Ascending aorta (tissue), 2 donors: ENCODE data around the gene PLCL2. TPM values are rescaled to one million over a fixed set of nuclear protein-coding genes. Genes with fewer than 3 reads are reported as not detected.

ENCODE experiments used
- DNase-seq, 2 donors: peaks; one replicate each; pipeline ENCODE4 v3.0.0-alpha.2; 2019; ENCODE audit warnings: low spot score in 2 of 2
- H3K27ac ChIP-seq, 2 donors: fragments of 200-600 bp; sonication (generic); one replicate each; pipeline ENCODE4 v1.5.1; 2016 to 2017; ENCODE audit warnings: mild to moderate bottlenecking in 1 of 2
- H3K27me3 ChIP-seq: fragments of 200-600 bp; sonication (generic); one replicate; pipeline ENCODE4 v1.5.1; 2017
- H3K36me3 ChIP-seq, 2 donors: fragments of 200-600 bp; sonication (generic); one replicate each; pipeline ENCODE4 v1.5.1; 2016
- H3K4me1 ChIP-seq, 2 donors: fragments of 200-600 bp; sonication (generic); one replicate each; pipeline ENCODE4 v1.5.1; 2016 to 2017; ENCODE audit warnings: mild to moderate bottlenecking in 1 of 2
- H3K4me3 ChIP-seq, 2 donors: fragments of 200-600 bp; sonication (generic); one replicate each; pipeline ENCODE4 v1.5.1; 2016 to 2017; ENCODE audit warnings: mild to moderate bottlenecking in 1 of 2
- H3K9me3 ChIP-seq, 2 donors: fragments of 200-600 bp; sonication (generic); one replicate each; pipeline ENCODE4 v1.5.1; 2016
- CTCF ChIP-seq, 3 experiments: fragments of 200-600 bp in 2 of 3; fragments of 450-650 bp in 1 of 3; sonication (generic) in 2 of 3; IDR thresholded peaks; one replicate each; pipeline ENCODE4 v1.5.1; 2016 to 2019; ENCODE audit warnings: antibody characterized with exemption in 3 of 3, mild to moderate bottlenecking in 1 of 3, moderate library complexity in 1 of 3
- intact Hi-C: fragments of 100-400 bp; cut with DNase I; formaldehyde crosslinking; loops from one replicate; pipeline ENCODE4 v1.15.1; 2023
- total RNA-seq: library from RNA; depleted of rRNA; stranded (reverse); fragments of >200 nt; gene quantifications from one replicate; pipeline ENCODE4 v1.1.0, GENCODE V29; 2016

The PLCL2 gene
- total RNA-seq, 1 donor from 2014 or later, result 2.9 TPM

GRCh38 chr3:16908896-16909295 is 24.1 kb downstream of the PLCL2 start:
- Histone ChIP-seq H3K4me3 (no peak overlapping the region), H3K36me3 (no peaks in the 10 kb centered on the region), H3K27me3 (no peaks in the 10 kb centered on the region), H3K9me3 (no peaks in the 10 kb centered on the region), H3K27ac (no peak overlapping the region), H3K4me1 (peaks cover 0 to 23% of the 10 kb centered on the region in 2 donors)
- no peak for DNase-seq
- no peak for TF ChIP-seq CTCF (IDR thresholded peaks at IDR 0.05)
- intact Hi-C loops, result no loop called here

- no peak for DNase-seq
- no peak for TF ChIP-seq CTCF (IDR thresholded peaks at IDR 0.05)
- H3K4me1 ChIP-seq, result peaks cover 0 to 23% of the 10 kb centered on the region in 2 donors
- no peaks in the 10 kb centered on the region for H3K9me3 ChIP-seq
- no peaks in the 10 kb centered on the region for H3K36me3 ChIP-seq
- no peaks in the 10 kb centered on the region for H3K27me3 ChIP-seq
- H3K27ac ChIP-seq, result no peak overlapping the region
- no peak overlapping the region for H3K4me3 ChIP-seq
- intact Hi-C loops, result no loop called here
Measured at GRCh38 chr3:16909802-16910201, 25.0 kb downstream of the PLCL2 start.

GRCh38 chr3:16910207-16910606 is 25.5 kb downstream of the PLCL2 start:
- intact Hi-C loops, result no loop called here
- Histone ChIP-seq H3K4me3 (no peak overlapping the region), H3K4me1 (peaks cover 0 to 23% of the 10 kb centered on the region in 2 donors), H3K27me3 (no peaks in the 10 kb centered on the region), H3K36me3 (no peaks in the 10 kb centered on the region), H3K27ac (no peak overlapping the region), H3K9me3 (no peaks in the 10 kb centered on the region)
- TF ChIP-seq CTCF (IDR thresholded peaks at IDR 0.05), result no peak
- DNase-seq, result no peak

GRCh38 chr3:16911916-16912315 is 27.2 kb downstream of the PLCL2 start:
- Histone ChIP-seq H3K4me3 (no peak overlapping the region), H3K36me3 (no peaks in the 10 kb centered on the region), H3K9me3 (no peaks in the 10 kb centered on the region), H3K27me3 (no peaks in the 10 kb centered on the region), H3K27ac (no peak overlapping the region), H3K4me1 (peaks cover 0 to 17% of the 10 kb centered on the region in 2 donors)
- TF ChIP-seq CTCF (IDR thresholded peaks at IDR 0.05), result no peak
- intact Hi-C loops, result no loop called here
- DNase-seq, result no peak

GRCh38 chr3:16912400-16913263 is 27.9 kb downstream of the PLCL2 start:
- no peak for TF ChIP-seq CTCF (IDR thresholded peaks at IDR 0.05)
- DNase-seq, result no peak
- Histone ChIP-seq H3K27ac (no peak overlapping the region), H3K4me1 (peaks cover 0 to 12% of the 10 kb centered on the region in 2 donors), H3K36me3 (no peaks in the 10 kb centered on the region), H3K27me3 (no peaks in the 10 kb centered on the region), H3K9me3 (no peaks in the 10 kb centered on the region), H3K4me3 (no peak overlapping the region)
- intact Hi-C loops, result no loop called here
